GM19463 (cell line): ENCODE measurements around the gene SMARCAL1.
"Not testable (repeated sequence)": the region's sequence is repeated elsewhere in the genome, so short reads cannot be mapped to it uniquely, and the experiment has no call there.

Experiments
- ATAC-seq: cut with Tn5 transposase; IDR thresholded peaks from one replicate; pipeline ENCODE4 v1.9.1; 2021; ENCODE audit warnings: mild to moderate bottlenecking, moderate library complexity; ENCODE audit not compliant: unreplicated experiment

SMARCAL1 gene

DNA sequence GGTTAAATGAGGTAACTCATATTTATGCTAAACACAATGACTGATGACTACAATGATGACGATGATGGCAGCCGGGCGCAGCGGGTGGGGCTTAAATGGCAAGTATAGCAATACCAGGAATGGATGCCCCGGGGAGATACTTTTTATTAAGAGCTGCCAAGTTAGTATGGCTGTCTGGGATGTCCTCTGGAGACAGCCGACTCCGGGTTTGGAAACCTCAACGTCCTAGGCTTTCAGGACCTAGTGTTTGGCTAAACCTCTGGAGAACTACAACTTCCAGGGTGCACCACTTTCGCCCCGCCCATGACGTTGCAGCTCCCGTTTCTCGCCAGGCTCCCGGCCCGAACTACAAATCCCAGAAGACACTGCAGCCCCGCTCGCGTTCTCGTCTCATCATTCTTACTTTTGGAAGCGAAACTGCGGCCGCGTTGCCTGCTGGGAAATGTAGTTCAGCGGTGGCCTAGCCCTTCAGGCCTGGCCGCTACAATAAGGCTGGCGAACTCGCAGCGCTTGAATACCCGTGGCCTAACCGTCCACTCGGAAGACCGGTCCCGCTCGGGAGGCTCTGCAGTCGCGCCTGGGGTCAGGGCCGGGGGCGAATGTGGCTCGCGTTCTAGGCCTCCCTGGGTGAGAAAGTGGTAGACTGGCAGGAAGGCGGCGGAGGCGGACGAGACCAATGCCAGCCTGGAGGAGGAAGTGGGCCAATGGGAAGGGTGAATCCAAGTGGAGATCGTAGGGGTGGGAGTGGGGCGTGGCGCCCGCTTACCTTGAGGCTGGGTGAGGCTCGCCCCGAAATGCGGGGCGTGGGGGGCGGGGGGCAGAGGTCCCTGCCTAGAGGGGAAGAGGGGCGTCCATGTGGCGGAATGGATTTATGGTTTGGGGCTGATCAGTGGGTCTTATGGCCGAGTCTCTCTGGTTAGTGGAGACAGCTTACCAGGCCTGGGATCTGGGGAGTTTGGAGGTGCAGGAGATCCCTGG, at the start of gene SMARCAL1:
SMARCAL1 (plus strand) TSS at position 463 of the 978 bp plus-strand sequence. CDS start 2,221 bp downstream, outside the sequence.
- ATAC-seq: peak; percentile 88

DNA sequence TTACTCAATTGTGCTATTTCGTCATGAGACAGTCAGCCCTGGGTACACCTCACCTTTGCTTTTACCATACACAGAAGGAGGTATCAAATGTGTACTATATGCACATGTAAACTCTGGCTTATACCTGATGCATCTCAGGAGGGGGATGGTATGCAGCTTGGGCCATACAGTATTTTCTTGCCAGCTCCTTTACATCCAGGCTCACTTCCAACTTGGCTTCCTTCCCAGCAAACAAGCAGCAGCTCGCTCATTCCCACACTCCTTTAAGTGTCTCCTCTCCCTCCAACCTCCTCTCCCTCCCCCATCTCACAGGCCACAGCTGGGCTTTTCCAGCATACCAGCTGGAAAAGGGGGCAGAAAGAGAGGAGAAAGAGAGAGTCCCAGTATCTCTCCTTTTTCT, 49.6 kb upstream of the SMARCAL1 start:
- no peak for ATAC-seq

DNA sequence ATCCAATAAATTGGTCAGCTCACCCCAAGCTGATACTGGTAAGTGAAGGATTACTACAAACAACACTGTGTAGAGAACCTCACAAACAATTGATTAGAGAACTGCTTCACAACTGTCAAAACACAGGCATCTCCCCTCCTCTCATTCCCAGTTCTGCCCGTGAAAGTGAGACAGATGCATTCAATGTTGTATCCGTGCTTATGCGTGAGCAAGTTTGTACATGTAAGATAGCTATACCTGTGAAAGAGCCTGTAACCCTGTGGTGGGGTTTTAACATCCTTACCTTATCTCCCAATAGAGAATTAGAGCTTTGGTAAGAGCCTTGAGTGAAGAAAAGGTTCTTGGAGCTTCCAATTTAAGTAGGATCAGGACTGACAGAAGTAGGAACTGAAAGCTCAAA, 49.1 kb upstream of the SMARCAL1 start:
- ATAC-seq: no peak

GRCh38 chr2:216365518-216365917, 46.8 kb upstream of the SMARCAL1 start:
- no peak for ATAC-seq

DNA sequence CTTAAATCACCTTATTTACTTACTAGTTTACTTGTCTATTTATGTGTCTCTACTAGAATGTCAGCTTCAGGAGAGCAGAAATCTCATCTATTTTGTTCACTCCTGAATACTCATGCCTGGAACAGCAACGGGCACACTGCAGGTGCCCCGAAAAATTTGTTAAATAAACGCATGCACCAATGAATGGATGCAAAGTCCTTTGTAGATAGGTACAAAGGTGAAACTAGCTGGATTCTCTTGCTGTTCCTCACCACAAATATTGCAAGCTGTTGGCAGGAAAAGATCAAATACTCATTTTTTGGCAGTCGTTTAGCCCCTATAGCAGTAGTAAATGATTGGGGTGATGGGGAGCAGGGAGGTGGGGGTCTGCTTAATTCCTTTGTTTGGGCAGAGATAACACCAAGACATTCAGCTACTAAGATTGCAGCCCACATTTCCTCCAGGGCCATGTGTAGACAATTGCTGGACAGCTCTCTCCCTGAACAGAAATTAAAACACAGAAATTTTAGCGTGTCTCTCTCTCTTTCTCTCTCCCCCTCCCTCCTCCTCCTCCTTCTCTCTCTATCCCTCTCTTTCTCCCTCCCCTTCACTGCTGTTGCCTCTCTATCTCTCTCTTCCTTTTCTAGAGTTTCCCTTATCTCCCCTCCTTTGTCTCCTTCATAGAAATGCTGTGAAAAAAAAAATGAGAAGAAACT, 45.4 kb upstream of the SMARCAL1 start:
- ATAC-seq: no peak

DNA sequence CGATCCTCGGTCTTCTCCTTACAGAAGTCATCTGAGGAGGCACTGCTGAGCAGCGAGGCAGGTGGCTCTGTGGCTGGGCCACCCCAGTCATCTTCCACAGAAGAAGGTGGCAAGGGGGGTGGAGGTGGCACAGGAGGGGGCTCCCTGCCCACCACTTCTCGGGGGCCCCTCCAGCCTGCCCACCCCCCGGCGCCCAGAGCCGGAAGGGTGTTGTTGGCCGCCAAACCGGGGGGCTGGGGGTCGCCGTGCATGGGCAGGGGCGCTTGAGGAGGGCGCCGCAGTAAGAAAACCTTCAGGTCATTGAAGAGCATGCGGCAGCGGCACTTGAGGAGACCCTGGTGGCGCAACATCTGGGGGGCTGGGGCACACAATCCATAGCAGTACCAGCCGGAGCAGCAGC, 42.5 kb upstream of the SMARCAL1 start:
- no peak for ATAC-seq

DNA sequence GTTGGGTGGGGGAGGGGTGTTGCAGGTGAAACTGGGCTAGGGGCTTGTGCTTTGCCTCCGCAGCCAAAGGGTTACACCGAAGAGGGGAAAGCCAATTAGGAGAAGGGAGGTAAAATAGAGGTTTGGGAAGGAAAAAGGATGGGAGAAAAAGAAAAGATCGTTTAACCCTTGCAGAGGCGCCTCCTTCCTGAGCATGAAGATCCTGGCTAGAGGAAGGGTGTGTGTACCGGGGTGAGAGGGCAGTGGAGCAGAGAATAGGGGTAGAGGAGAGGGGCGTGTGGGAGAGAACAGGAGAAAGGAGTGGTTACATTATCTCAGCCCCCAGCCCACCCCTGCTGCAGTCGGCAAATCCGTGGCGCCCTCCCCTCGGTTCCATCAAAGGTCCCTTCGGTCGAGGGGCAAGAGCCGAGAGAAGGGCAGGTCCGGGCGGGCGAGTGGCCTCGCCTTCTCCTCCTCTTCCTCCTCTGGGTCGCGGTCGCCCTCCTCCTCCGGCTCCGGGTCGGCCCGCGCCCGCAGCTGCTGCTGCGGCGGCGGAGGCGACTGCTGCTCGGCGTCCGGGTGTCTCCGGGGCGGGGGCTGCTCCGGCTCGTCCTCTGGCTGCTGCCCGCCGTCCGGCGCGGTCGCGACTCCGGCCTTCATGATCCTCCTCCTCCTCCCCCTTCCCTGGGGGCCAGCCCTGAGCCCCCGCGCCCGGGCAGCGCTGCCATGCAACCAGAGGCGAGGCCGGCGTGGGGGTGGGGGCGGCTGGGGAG, 41.1 kb upstream of the SMARCAL1 start:
- no peak for ATAC-seq

DNA sequence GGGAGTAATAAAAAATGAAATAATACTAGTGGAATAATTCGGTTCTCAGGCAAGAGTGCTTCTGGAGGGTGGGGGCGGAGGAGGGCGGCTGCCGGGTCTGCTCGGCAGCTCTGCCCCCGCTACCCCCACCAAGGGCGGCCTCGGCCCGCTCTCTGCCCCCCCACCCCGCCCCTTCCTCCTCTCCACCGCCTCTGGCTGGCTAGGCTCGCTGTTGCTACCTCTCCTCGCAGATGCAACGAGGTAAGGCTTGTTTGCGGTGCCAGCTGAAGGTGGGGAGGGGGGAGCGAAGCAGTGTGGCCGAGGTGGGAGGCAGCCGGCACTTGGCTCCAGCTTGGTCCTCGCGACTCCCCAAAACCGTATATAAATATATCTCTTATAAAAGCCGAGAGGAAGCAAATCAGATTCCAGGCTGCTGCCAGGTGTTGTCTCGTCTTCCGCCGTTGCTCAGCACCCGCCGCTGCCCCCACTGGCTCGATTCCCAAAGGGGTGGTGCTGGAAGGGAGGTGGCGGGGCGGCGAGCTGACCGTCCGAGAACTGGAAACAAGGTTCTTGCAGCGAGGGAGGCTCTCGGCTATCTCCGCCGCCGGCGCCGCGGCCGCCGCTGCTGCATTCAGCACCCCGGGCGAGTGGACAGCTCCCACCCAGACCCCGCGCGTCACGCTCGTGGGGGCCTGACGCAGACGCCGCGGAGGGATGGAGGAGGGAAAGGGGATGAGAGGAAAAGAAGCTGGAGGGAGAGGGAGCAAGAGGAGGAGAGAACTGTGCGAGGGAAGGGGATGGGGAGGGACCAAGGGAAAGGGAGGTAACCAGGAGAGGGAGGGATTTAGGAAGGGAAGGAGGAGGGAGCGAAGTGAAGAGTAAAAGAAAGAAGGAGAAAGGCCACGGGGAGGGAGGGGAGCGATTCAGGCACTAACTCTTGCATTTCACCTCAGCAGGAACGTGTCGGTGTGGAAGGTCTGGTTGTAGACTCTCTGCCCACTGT, 40.3 kb upstream of the SMARCAL1 start, which contains the start of gene MARCHF4:
MARCHF4 (minus strand) TSS at position 763 of the 982 bp plus-strand sequence. CDS start 2,223 bp downstream, outside the sequence.
- no peak for ATAC-seq

DNA sequence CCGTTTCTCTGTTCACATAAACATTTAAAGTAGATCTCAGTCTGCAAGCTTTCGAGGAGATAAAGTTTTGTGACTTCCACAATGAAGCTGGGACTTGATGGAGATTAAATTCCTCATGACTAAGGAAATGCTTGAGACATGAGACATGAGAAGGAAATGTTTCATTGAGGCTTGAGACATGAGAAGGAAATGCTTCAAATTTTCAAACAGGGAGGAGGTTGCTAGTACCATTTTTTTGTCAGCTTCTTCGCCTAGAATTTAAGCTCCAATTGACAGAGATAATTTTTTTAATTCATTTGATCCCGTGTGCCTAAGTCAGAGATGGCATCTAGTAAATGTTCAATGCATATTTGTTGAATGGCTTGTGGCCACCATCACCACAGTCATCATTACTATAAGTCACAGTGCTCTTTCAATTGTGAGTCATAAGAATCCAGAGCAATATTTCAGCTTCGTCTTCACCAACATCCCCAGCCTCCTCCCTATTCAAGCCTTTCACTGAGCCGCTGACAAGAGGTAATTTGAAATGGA, 39.5 kb upstream of the SMARCAL1 start:
- ATAC-seq: no peak

- ATAC-seq: no peak
Observed at GRCh38 chr2:216373896-216374295, 38.4 kb upstream of the SMARCAL1 start.

DNA sequence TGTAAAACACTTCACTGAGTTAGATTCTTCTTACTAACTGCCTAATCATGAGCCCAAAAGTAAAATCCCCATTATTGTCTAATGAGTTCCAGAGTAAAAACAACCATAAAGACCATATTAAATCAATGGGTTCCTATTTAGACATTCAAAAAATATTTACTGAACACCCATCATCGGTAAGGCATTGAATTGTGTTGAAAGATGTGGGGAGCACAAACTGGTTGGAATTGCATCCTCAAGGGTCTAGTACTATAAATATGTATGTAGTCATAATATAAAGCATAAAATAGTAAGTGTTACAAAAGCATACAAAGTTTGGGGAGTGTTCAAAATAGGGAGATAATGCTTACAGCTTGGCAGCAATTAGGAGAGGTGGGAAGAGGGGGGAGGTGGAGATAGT, 37.0 kb upstream of the SMARCAL1 start:
- ATAC-seq: no peak

DNA sequence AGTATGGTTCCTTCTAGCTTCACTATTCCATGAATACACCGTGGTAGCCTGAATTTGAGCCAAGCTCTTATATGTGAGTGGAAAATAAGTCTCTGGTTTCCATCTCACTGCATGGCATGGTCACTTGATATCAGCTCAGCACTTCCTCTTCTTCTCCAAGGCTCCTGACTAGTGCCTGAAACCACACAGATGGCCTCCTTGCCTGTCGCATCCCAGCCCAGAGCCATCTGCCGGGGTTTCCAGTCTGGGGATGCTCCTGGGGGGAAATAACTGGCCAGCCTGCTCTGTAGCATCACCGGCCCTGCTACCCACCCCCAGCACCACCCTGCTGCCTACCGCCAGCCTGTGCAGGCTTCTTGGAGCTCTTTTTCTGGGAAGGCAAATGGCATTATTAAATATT, 32.3 kb upstream of the SMARCAL1 start:
- ATAC-seq: no peak

GRCh38 chr2:216384409-216384808, 27.9 kb upstream of the SMARCAL1 start:
- ATAC-seq: not testable (repeated sequence)

GRCh38 chr2:216385478-216385877, 26.8 kb upstream of the SMARCAL1 start:
- ATAC-seq: no peak

DNA sequence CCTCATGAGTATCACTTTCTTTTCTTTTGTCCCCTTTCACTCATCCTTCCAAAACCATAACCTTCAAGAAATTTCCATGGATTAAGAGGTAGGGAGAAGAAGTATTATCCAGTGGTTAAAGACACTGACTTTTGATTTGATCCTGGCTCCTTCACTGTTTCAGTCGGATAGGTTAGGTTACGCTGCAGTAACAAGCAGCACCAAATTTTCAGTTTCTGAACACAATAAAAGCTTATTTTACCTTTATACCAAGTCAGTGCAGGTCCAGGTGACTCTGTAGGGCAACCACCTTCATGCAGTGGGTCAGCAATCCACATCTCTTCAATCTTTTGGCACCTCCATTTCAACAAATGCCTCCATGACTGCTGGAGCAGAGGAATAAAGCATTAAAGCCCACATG, 25.0 kb upstream of the SMARCAL1 start:
- no peak for ATAC-seq

- peak; percentile 48 for ATAC-seq
Observed at GRCh38 chr2:216388046-216388884, 24.0 kb upstream of the SMARCAL1 start.

- no peak for ATAC-seq
Observed at GRCh38 chr2:216389570-216389969, 22.7 kb upstream of the SMARCAL1 start.

DNA sequence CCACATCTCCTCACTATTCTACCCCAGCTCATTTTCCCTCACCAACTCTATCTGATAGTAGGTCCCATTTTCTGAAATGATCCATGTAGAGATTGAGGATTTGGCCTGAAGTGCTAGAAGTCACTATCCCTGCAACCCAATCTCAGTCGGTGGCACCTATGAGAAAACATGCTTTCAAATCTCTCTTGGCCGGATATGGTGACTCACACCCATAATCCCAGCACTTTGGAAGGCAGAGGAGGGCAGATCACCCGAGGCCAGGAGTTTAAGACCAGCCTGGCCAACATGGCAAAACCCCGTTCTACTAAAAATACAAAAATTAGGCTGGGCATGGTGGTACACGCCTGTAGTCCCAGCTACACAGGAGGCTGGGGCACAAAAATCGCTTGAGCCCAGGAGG, 20.9 kb upstream of the SMARCAL1 start:
- ATAC-seq: no peak
